ENCODE results near the gene ADGRL1.
"Not testable (repeated sequence)": the region's sequence is repeated elsewhere in the genome, so short reads cannot be mapped to it uniquely, and the experiment has no call there.

DNA sequence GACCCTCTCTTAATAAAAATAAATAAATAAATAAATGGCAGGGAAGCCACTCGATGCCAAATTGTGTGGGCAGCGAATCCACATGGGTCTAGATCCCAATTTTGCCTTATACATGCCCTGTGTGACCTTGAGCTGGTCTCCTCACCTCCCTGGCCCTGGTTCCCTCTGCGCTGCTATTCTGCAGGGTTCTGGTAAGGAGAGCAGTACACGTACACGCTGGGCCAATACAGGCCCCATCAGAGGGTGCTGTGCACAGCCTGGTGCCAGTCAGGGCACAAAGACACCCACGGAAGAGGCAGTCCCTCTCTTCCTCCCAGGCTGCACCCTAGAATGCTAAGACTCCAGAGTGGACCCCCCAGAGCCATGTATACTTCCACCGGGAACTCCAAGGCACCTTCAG, 17.9 kb downstream of the ADGRL1 start:
- TF ChIP-seq EZH2 (IDR thresholded peaks at IDR 0.05; ENCODE audit: borderline replicate concordance, low read length); CTCF (conservative IDR thresholded peaks at IDR 0.05 in 1 of 2, IDR thresholded peaks at IDR 0.05 in 1 of 2; ENCODE audit: extremely low read depth in 1 of 2, insufficient read depth in 1 of 2, low read depth in 1 of 2, low read length in 2 of 2): not testable (repeated sequence)

Data from mammary epithelial cell (primary cell).